ENCODE data around the gene BCL6. TPM values are rescaled to one million over a fixed set of nuclear protein-coding genes. Genes with fewer than 3 reads are reported as not detected.

The BCL6 gene
- total and polyA plus RNA-seq, 2 experiments from 2014 or later: 2.6 to 5.9 TPM

DNA sequence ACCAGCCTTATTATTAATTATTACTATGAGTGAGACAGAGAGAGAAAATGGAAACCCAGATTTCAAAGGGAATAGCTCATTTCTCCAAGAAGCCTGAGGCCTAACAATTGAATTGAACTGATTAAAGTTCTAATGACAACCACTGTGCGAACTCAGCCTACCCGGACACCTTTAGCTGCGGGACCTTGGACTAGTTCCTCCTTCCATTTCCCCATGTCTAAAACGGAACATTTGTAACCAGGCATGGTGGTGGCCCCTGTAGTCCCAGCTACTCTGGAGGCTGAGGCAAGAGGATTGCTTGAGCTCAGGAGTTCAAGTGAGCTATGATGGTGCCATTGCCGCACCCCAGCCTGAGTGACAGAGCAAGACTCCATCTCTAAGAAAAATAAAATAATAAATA, 26.5 kb downstream of the BCL6 start:
- Mint-ChIP-seq H3K27ac (no peak overlapping the region), H3K36me3 (ENCODE audit: low read depth) (peaks cover 12% of the 10 kb centered on the region), H3K4me1 (peaks cover 19% of the 10 kb centered on the region), H3K27me3 (ENCODE audit: insufficient read depth, low read depth, poor library complexity) (no peaks in the 10 kb centered on the region), H3K9me3 (no peaks in the 10 kb centered on the region), H3K4me3 (no peak overlapping the region)
- ATAC-seq: no peak
- no peaks in the 10 kb centered on the region for H4K20me1 ChIP-seq (replicated peaks; ENCODE audit: insufficient read depth)
- no peak overlapping the region for H3K4me2 ChIP-seq
- H3K4me3 ChIP-seq: no peak overlapping the region
- H3K9me2 ChIP-seq (ENCODE audit: insufficient read depth): no peaks in the 10 kb centered on the region
- H3K27me3 ChIP-seq (ENCODE audit: insufficient read depth): no peaks in the 10 kb centered on the region
- H2AFZ ChIP-seq: no peak overlapping the region
- H3K4me1 ChIP-seq (ENCODE audit: insufficient read depth): peaks cover 14% of the 10 kb centered on the region; the same call in 1 of the 2 replicates
- no peaks in the 10 kb centered on the region; the same call in 1 of the 2 replicates for H3F3A ChIP-seq (replicated peaks; ENCODE audit: low read depth)
- TF ChIP-seq EZH2phosphoT487 (IDR thresholded peaks at IDR 0.05; ENCODE audit: unreplicated experiment) (no peak), STAT1 (IDR thresholded peaks at IDR 0.05; ENCODE audit: unreplicated experiment) (no peak), ZNF331 (CRISPR knock-in tag; IDR thresholded peaks at IDR 0.05; ENCODE audit: low read depth) (no peak), ZNF462 (CRISPR knock-in tag; IDR thresholded peaks at IDR 0.05) (no peak), NANOG (IDR thresholded peaks at IDR 0.05; ENCODE audit: borderline replicate concordance) (no peak), CREB1 (CRISPR knock-in tag; IDR thresholded peaks at IDR 0.05; ENCODE audit: low read depth) (no peak), REST (IDR thresholded peaks at IDR 0.05; ENCODE audit: unreplicated experiment) (no peak), EZH2 (IDR thresholded peaks at IDR 0.05; ENCODE audit: low read depth, unreplicated experiment) (no peak), POLR2AphosphoS5 (IDR thresholded peaks at IDR 0.05; ENCODE audit: low read depth) (no peak)
- no peak for DNase-seq (ENCODE audit: low spot score)
- H3K36me3 ChIP-seq (ENCODE audit: insufficient read depth): no peaks in the 10 kb centered on the region
- no peak overlapping the region for H3K27ac ChIP-seq (ENCODE audit: low read depth)
- no peaks in the 10 kb centered on the region for H3K79me2 ChIP-seq (replicated peaks; ENCODE audit: insufficient read depth)
